Fibroblast of lung (primary cell): Measurements from ENCODE around the gene ZNF841. TPM values are rescaled to one million over a fixed set of nuclear protein-coding genes. Genes with fewer than 3 reads are reported as not detected.

ENCODE experiments used
- DNase-seq, 2 donors: peaks; one replicate each; pipeline versions ENCODE4 v3.0.0 to v3.0.0-alpha.2; 2010; ENCODE audit warnings: low read depth in 2 of 2
- H2AFZ ChIP-seq: 2 replicates; pipeline ENCODE4 v1.5.1; 2012; ENCODE audit warnings: low read length, control low read depth, inconsistent platforms
- H3K27ac ChIP-seq: 2 replicates; pipeline ENCODE4 v1.5.1; 2011; ENCODE audit warnings: low read length, control low read depth; ENCODE audit not compliant: insufficient read depth
- H3K27me3 ChIP-seq: 2 replicates; pipeline ENCODE4 v1.5.1; 2011; ENCODE audit warnings: mild to moderate bottlenecking, low read length; ENCODE audit not compliant: control insufficient read depth, insufficient read depth
- H3K36me3 ChIP-seq: 2 replicates; pipeline ENCODE4 v1.5.1; 2011; ENCODE audit warnings: low read length; ENCODE audit not compliant: control insufficient read depth, insufficient read depth
- H3K4me1 ChIP-seq: 2 replicates; pipeline ENCODE4 v1.5.1; 2011; ENCODE audit warnings: low read length; ENCODE audit not compliant: control insufficient read depth, insufficient read depth; ENCODE audit errors: extremely low read depth
- H3K4me2 ChIP-seq: 2 replicates; pipeline ENCODE4 v1.5.1; 2011; ENCODE audit warnings: low read length, control low read depth; ENCODE audit not compliant: insufficient read depth; ENCODE audit errors: extremely low read depth
- H3K4me3 ChIP-seq, 4 experiments: fragments of 200-600 bp in 1 of 4; sonication (generic) in 1 of 4; replicated peaks in 1 of 4; 2 replicates each; pipeline ENCODE4 v1.5.1; 2011 to 2016; ENCODE audit warnings: low read length in 4 of 4, low read depth in 3 of 4, mild to moderate bottlenecking in 3 of 4, control low read depth in 2 of 4, inconsistent platforms in 1 of 4, mixed read lengths in 1 of 4; ENCODE audit not compliant: insufficient read depth in 1 of 4; ENCODE audit errors: control extremely low read depth in 1 of 4
- H3K79me2 ChIP-seq: 2 replicates; pipeline ENCODE4 v1.5.1; 2012; ENCODE audit warnings: mild to moderate bottlenecking, low read length, inconsistent platforms; ENCODE audit not compliant: control insufficient read depth, insufficient read depth
- H3K9ac ChIP-seq: 2 replicates; pipeline ENCODE4 v1.5.1; 2011; ENCODE audit warnings: mild to moderate bottlenecking, low read length, control low read depth; ENCODE audit not compliant: insufficient read depth
- H3K9me3 ChIP-seq: 2 replicates; pipeline ENCODE4 v1.5.1; 2012; ENCODE audit warnings: low read depth, low read length; ENCODE audit not compliant: control insufficient read depth, insufficient read depth
- H4K20me1 ChIP-seq: 2 replicates; pipeline ENCODE4 v1.5.1; 2011; ENCODE audit warnings: low read length; ENCODE audit not compliant: control insufficient read depth, insufficient read depth; ENCODE audit errors: extremely low read depth
- EZH2 ChIP-seq: IDR thresholded peaks from 2 replicates; pipeline ENCODE4 v1.5.1; 2012; ENCODE audit warnings: low read length, control low read depth, mild to moderate bottlenecking; ENCODE audit errors: missing control alignments
- polyA plus RNA-seq, 2 donors: library from polyadenylated mRNA; depleted of rRNA in 1 of 2; stranded (reverse) in 1 of 2; unstranded in 1 of 2; fragments of >200 nt; gene quantifications; 2 replicates each; pipeline ENCODE4 v1.2.1, GENCODE V29; 2011 to 2012; ENCODE audit warnings: missing spikeins in 1 of 2
- total RNA-seq: library from RNA; depleted of rRNA; stranded (reverse); fragments of >200 nt; gene quantifications from 2 replicates; pipeline ENCODE4 v1.2.1, GENCODE V29; 2014
- TF ChIP-seq, protein P1 (sequence below), 2 donors: IDR thresholded peaks in 1 of 2; conservative IDR thresholded peaks in 1 of 2; 1 replicate in 1 of 2; 2 replicates in 1 of 2; pipeline ENCODE4 v1.5.1; 2011 to 2012; ENCODE audit warnings: low read length in 2 of 2, control low read depth in 1 of 2, inconsistent platforms in 1 of 2, low read depth in 1 of 2, mild to moderate bottlenecking in 1 of 2

The ZNF841 gene
- total and polyA plus RNA-seq, 2 donors (not counting 1 experiment from before 2014, with no cell fraction given) = 9.8 to 27.4 TPM

DNA sequence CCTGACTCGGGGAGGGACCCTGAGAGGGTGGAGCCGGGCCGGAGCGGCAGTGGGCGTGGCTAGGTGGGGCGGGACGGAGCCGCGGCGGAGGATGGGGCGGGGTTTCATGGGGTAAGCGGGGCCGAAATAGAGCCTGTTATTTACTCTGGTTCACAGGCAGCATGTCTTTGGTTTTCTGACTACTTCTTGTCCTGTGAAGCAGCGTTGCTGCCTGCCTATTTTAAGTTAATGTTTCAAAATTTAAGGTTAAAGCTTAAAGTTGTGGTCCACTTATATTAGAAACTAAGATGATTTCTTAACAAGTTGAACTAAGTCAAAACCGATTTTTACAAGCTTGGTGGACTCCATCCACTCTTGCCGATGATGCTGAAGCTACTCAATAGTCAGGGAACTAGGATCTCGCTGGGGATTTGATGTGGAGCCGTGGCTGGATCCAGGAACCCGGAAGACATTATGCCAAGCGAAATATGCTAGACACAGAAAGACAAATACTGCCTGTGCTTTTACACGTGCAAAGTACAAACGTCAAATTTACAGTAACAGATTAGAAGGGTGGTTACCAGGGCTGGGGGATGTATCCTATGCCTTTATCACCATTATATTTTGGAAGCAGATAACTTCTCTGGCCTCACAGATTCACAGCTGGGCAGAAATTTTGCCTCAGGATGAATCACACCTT lies 44.6 kb upstream of the ZNF841 start:
- Histone ChIP-seq H4K20me1 (no peaks in the 10 kb centered on the region), H3K36me3 (no peaks in the 10 kb centered on the region), H3K4me2 (peak overlapping the region; percentile 77), H3K79me2 (peaks cover 15% of the 10 kb centered on the region), H3K9ac (no peak overlapping the region), H3K27me3 (no peaks in the 10 kb centered on the region), H3K9me3 (no peaks in the 10 kb centered on the region), H2AFZ (peak overlapping the region; percentile 66), H3K27ac (no peak overlapping the region), H3K4me3 (peak overlapping the region in 2 of 4 experiments; percentile 26 to 96), H3K4me1 (peaks cover 4% of the 10 kb centered on the region)
- peak in 1 of 2 donors; percentile 5 for DNase-seq
- TF ChIP-seq EZH2 = no peak
- TF ChIP-seq, protein P1, sequence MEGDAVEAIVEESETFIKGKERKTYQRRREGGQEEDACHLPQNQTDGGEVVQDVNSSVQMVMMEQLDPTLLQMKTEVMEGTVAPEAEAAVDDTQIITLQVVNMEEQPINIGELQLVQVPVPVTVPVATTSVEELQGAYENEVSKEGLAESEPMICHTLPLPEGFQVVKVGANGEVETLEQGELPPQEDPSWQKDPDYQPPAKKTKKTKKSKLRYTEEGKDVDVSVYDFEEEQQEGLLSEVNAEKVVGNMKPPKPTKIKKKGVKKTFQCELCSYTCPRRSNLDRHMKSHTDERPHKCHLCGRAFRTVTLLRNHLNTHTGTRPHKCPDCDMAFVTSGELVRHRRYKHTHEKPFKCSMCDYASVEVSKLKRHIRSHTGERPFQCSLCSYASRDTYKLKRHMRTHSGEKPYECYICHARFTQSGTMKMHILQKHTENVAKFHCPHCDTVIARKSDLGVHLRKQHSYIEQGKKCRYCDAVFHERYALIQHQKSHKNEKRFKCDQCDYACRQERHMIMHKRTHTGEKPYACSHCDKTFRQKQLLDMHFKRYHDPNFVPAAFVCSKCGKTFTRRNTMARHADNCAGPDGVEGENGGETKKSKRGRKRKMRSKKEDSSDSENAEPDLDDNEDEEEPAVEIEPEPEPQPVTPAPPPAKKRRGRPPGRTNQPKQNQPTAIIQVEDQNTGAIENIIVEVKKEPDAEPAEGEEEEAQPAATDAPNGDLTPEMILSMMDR (conservative IDR thresholded peaks at IDR 0.05 in 1 of 2, IDR thresholded peaks at IDR 0.05 in 1 of 2; ENCODE audit: low read depth in 1 of 2, low read length in 2 of 2) = no peak

GRCh38 chr19:52139252-52140031 lies 43.9 kb upstream of the ZNF841 start, which contains the start of gene ZNF616:
Gene ZNF616, minus strand, starts transcription at chr19:52139938. Its CDS starts 9,426 bp downstream, at chr19:52130512.
- TF ChIP-seq EZH2 = no peak
- TF ChIP-seq, protein P1 (conservative IDR thresholded peaks at IDR 0.05 in 1 of 2, IDR thresholded peaks at IDR 0.05 in 1 of 2; ENCODE audit: low read depth in 1 of 2, low read length in 2 of 2) = peak; percentile 62 to 65
- no peaks in the 10 kb centered on the region for H3K9me3 ChIP-seq
- H3K4me2 ChIP-seq = peak within 1 kb of the TSS; percentile 87
- H3K27ac ChIP-seq = peak within 1 kb of the TSS; percentile 88
- peaks cover 4% of the 10 kb centered on the region for H3K4me1 ChIP-seq
- no peaks in the 10 kb centered on the region for H4K20me1 ChIP-seq
- peaks cover 19% of the 10 kb centered on the region for H3K79me2 ChIP-seq
- H3K27me3 ChIP-seq = no peaks in the 10 kb centered on the region
- peak within 1 kb of the TSS; percentile 56 to 100 (median 91) for H3K4me3 ChIP-seq
- peak; percentile 90 to 94 for DNase-seq
- H2AFZ ChIP-seq = peak within 1 kb of the TSS; percentile 97
- no peaks in the 10 kb centered on the region for H3K36me3 ChIP-seq
- peak within 1 kb of the TSS; percentile 83 for H3K9ac ChIP-seq

DNA sequence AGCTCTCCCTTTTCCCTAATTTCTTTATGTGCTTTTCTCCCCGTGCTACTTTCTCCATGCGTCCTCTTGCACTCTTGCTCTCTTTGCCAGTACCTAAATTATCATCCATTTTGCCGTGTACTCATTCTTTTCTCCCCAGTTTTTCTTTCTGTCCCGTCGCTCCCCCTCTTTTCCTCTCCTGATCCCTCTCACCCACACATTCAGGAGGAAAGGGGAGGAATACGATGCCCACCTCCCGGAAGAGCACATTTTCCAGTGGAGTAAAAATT lies 43.4 kb upstream of the ZNF841 start:
- H3K9me3 ChIP-seq = no peaks in the 10 kb centered on the region
- no peaks in the 10 kb centered on the region for H3K27me3 ChIP-seq
- H3K4me2 ChIP-seq = peak overlapping the region; percentile 87
- TF ChIP-seq, protein P1 (conservative IDR thresholded peaks at IDR 0.05 in 1 of 2, IDR thresholded peaks at IDR 0.05 in 1 of 2; ENCODE audit: low read depth in 1 of 2, low read length in 2 of 2) = no peak
- TF ChIP-seq EZH2 = no peak
- DNase-seq = no peak
- no peaks in the 10 kb centered on the region for H4K20me1 ChIP-seq
- peak overlapping the region; percentile 56 to 100 (median 91) for H3K4me3 ChIP-seq
- H3K79me2 ChIP-seq = peaks cover 19% of the 10 kb centered on the region
- peak overlapping the region; percentile 83 for H3K9ac ChIP-seq
- peak overlapping the region; percentile 97 for H2AFZ ChIP-seq
- H3K27ac ChIP-seq = peak overlapping the region; percentile 88
- H3K36me3 ChIP-seq = no peaks in the 10 kb centered on the region
- H3K4me1 ChIP-seq = peaks cover 4% of the 10 kb centered on the region
